Measurements from ENCODE around the gene VIPR1.

VIPR1 gene

DNA sequence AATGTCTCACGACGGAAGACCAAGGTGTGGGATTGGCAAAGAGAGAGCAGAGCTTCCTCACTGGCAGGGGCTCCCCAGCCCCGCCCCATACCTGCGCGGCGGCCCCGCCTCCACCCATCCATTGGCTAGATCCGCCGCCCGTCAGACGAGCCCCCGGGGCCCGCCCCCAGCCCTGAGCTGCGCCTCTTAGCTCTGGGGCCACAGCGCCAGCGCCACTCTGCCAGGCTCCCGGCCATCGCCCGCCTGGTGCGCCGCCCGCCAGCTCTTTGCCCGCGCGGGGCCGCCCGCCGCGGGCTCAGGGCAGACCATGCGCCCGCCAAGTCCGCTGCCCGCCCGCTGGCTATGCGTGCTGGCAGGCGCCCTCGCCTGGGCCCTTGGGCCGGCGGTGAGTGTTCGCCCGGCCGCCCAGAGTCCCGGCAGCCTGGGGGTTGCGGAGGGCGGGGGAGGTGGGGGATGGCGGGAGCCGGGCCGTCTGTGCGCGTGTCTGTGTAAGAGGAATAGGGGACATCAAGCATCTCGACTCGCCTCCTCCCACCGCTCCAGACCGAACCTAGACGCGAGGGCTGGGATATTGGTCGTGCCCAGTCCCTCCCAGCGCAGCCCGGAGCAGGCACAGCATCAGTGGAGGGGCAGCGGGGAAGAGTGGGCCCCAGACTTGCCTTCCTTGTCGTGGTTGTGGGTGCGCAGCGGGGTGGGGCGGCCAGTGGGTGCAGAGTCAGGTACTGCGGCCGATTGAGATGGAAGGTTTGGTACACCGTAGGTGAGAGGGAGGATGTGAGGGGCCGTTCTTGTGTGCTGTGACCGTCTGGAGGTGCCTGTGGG lies at the start of gene VIPR1:
TSS of gene VIPR1 (plus strand) at position 215 of the 822 bp plus-strand sequence. CDS start at position 308, 93 bp downstream.
- DNase-seq, result peak; percentile 83 to 91

DNA sequence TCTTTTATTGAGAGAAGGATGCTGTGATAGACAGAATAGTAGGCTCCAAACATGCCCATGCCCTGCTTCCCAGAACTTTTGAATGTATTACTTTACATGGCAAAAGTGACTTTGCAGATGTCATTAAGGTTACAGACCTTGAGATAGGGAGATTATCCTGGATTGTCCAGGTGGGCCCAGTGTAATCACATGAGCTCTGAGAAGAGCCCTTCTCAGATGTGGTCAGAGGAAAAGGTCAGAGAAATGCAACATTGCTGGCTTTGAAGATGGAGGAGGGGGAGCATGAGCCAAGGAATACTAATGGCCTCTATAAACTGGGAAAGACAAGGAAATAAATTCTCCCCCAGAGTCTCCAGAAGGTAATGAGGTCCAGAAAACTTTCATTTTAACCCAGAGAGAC lies 46.2 kb upstream of the VIPR1 start:
- DNase-seq, result no peak

DNA sequence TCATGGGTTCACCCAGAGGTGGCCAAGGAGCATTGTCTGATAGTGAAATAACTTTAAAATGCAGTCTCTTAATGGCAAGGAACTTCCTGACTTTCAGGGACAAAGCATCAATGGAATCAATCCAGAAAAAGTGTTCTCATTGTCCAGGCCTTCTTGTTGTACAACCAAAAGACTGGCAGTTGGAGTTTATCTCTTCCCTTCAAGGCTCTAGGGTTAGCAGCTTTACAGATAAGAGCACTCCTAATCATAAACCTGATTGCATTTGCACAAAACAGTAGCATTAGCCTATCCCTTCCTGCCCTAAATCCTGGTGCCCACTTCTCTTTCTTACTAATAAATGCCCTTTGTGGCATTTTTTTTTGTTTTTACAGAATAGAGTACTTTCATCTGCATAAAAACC lies 43.3 kb upstream of the VIPR1 start:
- no peak for DNase-seq

GRCh38 chr3:42461762-42462161 lies 40.7 kb upstream of the VIPR1 start:
- DNase-seq, result no peak

- no peak for DNase-seq
These were observed 39.4 kb upstream of the VIPR1 start for GRCh38 chr3:42463093-42463492.

GRCh38 chr3:42468111-42468510 lies 34.3 kb upstream of the VIPR1 start:
- DNase-seq, result no peak

DNA sequence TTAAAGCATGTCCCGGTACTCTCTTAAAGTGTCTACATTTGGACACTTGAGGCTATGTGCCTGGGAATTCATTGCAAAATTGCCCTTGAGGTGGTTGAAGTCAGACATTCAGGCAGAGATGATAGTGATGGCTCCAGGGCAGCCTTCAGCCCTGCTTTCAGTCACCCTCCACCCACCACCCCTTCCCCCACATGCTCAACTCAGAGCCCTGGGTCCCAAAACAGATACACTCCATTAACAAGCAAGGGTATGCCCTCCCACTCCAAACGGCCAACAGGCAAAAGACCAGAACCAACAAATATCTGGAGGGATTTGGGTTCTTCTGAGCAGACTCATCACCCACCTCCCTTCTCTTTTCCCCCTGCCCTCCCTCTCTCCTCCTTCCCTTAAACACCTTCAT lies 29.9 kb upstream of the VIPR1 start:
- no peak for DNase-seq

- DNase-seq, result no peak
These were observed 29.1 kb upstream of the VIPR1 start for GRCh38 chr3:42473083-42473932.

DNA sequence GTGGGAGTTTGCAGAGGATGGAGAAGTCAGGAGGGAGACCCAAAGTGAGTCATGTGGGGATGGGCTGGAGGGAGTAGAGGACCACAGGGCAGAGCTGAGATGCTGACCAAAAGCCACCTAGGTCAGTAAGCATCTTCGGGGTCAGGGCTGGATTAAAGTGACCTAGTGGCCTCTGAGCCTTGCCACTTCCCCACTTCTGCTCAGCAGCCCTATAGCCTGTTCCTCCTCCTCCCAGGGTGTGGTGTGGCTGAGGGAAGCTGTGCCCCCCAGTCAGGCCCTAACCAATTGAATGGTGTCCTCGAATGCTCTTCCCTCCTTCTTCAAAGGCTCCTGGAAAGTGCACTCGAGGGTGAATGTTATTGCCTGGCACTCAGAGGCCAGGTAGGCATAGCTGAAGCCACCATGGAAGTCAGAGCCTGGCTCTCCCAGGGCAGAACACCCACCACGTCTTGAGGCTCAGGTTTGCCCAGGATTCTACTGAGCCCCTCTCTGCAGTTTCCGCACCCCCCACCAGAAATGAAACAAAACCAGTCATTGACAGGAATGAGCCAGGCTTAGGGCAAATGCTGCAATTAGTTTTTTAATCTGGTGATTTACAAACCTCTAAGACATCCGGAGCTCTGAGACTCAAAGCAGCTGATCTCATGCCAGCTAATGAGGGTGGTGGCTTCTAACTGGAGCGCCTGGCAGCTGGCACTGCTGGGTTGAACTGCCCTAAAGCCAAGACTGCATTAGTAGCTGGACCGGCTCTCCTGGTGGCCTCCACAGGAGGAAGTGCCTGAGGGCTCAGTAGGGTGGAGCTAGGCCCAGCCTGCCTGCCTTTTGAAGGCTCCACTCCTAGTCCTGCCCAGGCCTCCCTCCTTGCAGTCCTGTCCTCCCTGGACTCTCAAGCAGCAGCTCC lies 26.0 kb upstream of the VIPR1 start:
- no peak for DNase-seq

- DNase-seq, result no peak
These were observed 24.7 kb upstream of the VIPR1 start for GRCh38 chr3:42477696-42478095.

DNA sequence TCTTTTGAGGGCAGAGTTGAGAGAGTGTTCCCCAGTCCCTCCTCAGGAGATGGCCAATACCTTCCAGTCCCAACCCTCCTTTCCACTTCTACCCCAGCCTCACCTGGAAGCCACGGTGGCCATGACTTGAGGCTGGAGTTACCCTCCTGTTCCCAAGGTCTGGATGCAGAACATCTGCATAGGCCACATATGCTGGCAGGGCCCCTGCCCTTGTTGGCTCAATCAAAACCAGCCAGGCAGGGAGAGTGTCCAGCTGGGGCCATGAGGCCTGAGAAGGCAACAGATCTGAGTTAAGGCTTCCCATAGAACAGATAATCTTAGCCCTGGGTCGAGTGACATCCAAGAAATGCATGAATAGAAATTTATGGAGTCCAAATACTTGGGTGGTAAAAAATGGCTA lies 23.6 kb upstream of the VIPR1 start:
- no peak for DNase-seq

GRCh38 chr3:42486814-42487565 lies 15.5 kb upstream of the VIPR1 start:
- no peak for DNase-seq

GRCh38 chr3:42488687-42489086 lies 13.8 kb upstream of the VIPR1 start:
- no peak for DNase-seq

DNA sequence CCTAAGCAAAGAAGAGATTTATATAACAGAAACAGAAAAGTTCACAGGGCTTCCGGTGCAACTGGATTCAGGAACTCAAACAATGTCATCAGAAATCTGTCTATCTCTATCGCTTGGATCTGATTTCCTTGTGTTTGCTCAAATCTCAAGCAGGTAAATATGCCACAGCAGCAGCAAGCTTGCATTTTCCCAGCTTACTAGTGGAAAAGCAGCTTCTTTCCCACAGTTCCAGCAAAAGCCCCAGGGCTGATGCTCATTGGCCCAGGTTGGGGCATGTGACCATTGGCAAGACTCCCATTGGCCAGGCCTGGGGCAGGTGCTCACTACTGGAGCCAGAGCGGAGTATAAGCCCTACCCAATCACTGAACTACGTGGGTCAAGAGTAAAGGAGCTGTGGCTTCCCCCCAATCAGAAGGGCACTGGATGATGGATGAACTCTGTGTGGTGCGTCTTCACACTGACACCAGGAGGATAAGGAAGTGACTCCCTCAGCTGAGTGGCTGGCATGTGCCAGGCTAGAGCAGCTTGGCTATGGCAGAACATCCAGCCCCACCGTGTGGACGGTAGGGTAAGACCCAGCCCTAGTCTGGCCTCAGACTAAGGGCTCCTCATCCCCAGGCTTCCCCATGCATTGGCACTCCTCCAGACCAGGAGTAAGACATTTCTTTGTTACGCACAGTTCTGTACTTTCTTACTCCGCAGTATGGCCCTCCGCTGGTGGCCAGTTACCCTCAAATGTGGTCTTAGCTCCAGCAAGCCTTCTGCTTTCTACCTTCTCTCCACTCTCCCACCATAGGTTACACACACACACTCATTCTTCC lies 13.1 kb upstream of the VIPR1 start:
- no peak for DNase-seq

DNA sequence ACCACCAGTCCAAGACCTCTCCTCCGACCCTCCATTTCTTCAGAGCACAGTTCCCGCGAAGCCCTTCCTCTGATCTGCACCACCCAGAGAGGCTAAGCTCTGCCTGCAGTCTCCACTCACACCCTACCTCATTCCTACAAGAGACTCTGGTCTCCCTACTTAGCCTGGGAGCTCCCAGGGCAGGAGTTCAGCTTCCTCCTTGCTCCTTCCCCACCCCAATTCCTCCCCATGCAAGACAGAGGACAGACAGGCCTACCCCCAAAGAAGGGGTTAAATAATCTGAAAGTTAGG lies 12.6 kb upstream of the VIPR1 start:
- no peak for DNase-seq

DNA sequence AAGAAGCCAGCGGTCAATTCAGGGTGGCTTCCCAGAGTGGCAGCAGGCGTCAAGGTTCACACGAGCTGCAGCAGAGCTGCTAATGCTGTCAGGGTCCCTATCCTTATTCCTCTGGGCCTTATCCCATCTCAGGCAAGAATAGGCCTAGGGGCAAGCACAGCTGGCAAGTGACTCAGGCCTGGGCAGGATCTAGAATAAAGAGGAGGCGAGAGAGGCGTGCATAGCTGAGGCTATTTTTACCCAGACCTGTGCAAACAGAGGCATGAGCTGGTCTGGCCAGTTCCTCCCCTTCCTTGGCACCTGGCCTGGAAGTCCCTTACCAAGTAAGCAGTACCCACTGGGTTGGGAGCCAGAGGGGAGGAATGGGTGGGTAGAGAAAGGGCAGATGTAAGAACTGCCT lies 12.2 kb upstream of the VIPR1 start:
- no peak for DNase-seq

DNA sequence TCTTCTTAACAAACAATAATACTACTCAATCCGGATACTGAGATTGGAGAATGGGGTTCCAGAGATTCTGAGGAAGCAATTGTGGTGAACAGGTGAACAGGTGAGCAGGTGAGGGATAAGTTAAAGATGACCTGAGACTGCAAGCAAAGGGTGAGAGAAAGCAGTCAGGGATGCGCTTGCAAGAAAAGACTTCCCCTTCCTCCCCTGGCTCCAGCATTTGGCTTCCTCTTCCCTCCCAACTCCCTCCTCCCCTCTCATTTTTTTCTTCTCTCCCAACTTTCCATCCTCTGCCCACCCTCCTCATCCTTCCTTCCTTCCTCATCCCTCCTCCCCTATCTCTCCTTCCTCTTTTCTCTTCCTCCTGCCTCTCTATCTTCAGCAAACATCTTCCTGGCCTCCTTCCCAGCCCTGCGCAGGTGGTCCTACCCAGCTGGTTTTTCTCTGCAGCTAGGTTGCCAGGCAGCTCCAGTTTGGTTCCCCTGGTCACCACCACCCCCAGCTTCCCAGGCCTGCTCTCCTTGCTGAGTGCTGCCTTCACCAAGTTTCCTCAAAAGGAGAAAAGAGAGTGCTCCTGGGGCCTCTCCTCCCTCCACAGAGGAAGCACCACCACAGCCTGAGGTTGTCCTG lies 10.4 kb upstream of the VIPR1 start:
- no peak for DNase-seq

DNA sequence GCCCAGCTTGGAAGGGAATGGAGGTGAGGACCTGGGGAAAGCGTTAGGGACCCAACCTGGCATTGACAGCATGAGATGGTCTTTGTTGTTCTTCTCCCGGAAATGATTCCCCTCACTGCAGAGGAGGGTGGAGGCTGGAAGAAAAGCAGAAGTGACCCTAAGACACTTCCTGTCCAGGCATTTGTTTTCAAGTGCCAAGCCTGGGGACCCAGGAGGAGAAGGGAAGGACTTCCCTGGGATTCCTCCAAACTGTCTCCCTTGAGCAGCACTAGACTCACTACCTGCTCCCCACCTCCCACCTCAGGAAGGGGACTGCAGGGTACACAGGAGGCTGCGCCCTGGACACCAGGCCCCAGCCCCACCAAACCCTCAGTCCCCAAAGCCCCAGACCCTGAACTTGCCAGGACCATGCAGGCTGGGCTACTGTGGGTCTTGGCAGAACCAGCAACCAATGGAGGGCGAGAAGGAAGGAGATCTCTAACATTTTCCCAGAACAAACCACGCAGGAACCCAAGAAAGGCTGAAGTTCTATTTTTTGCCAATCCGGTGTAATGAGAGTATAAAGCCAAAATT lies 9.8 kb upstream of the VIPR1 start:
- DNase-seq, result no peak

DNA sequence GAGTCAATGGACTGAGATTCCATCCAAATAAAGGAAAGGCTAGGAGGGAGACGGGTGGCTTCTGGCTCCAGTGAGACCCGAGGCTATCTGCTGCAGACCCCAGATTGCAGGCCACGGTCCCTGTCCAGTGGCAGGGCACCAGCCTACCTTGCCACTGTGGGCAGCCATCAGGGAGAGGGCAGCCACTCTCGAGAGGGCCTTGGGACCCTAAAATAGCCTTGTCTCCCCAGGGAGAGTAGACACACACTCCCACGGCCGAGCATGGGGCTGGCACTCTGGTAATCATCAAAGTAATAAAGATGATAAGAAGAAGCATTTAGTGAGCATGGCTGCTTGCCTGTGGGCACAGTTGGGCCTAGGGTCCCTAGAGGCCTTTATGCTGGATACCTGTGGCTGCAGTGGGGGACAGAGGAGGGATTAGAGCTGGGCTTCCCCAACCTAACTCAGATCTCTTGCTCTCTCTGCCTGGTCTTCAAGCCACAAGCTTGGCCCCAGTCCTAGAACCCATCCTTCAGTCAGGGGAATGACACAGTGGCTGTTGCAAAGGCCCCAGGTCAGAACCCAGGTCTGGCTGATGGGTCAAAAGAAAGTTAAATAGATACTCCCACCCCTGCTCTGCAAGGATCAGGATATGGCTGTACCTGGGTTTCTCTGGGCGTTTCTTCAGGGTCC lies 9.2 kb upstream of the VIPR1 start:
- DNase-seq, result no peak

DNA sequence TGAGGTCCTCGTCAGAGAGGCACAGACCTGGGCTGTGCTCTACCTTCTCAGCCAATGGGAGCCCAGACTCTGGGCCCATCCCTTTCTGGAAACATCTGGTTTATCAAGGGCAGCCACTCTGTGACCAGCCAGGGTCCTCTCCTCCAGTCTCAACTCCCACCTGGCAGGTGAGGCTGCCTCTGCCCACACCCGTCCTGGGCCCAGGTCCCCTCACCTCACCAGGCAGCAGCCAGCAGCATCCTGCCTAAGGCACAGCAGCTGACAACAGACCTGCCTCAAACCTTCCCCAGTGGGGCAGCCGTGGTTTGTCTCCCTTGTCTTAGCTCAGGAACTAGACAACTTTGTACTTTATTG lies 8.7 kb upstream of the VIPR1 start:
- no peak for DNase-seq
